Measurements from ENCODE around the gene STRN3.

STRN3 gene

DNA sequence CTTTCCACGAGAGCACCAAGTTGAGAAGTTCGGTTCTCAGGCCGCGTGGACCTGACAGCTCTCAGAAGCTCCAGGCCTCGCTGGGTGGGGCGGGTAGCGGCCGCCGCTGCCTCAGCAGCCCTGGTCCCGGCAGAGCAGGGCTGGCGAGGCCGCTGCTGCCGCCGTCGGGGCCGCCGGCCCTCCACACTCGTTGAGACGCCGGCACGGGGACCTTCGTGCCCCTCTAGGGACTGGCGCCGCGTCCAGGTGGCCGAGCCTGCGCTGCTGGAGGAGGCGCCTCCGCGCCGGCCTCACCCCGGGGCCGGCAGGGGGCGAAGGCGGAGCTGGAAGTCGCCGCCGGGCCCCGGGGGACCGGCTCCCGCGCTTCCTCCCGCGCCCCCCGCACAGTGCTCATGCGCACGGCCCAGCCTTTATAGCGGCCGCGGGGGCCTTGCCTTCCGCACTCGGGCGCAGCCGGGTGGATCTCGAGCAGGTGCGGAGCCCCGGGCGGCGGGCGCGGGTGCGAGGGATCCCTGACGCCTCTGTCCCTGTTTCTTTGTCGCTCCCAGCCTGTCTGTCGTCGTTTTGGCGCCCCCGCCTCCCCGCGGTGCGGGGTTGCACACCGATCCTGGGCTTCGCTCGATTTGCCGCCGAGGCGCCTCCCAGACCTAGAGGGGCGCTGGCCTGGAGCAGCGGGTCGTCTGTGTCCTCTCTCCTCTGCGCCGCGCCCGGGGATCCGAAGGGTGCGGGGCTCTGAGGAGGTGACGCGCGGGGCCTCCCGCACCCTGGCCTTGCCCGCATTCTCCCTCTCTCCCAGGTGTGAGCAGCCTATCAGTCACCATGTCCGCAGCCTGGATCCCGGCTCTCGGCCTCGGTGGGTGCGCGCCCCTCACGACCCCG, 151.8 kb downstream of the STRN3 start, which contains the start of gene COCH:
COCH (plus strand) TSS at position 440 of the 879 bp plus-strand sequence; CDS start at position 820, 380 bp downstream.
- peak in 1 of 3 donors; percentile 25 for DNase-seq (ENCODE audit: low read depth in 3 of 3)

DNA sequence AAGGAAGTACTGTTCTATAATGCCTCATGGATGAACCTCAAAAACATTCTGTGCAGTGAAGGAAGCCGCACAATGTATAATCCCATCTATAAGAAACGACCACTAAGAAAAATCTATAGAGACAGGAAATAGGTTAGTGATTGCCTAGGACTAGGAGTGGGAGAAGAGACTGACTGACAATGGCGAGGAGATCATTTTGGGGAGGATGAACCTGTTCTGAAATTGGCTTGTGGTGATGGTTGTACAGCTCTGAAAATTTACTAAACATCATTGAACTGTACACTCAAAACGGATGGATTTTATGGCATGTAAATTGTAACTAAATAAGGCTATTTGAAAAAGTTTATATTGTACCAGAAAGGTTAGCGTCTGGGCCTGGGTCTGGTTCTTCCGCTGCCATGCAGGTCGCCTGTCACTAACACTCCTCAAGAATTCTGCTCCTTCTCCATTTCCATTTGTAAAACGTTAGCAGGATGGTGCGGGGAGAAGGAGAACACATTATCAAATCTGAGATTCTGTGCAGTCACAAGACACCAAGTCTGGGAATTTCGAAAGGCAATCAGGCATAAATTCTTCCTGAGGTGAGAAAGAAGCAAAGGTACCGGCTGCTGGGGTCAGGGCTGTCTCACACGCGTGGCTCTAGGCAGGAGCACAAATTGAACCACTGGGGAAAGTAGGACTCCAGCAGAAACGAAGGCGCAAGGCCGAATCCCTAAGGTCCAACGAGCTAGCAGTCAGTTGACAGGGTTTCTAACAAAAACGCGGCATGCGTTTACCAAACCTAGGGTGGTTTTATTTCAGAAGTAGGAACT, 152.7 kb downstream of the STRN3 start:
- no peak for DNase-seq (ENCODE audit: low read depth in 3 of 3)

- no peak for DNase-seq (ENCODE audit: low read depth in 3 of 3)
These were observed 153.6 kb downstream of the STRN3 start for GRCh38 chr14:30872602-30873001.

GRCh38 chr14:30869551-30870155, 156.5 kb downstream of the STRN3 start:
- no peak for DNase-seq (ENCODE audit: low read depth in 3 of 3)

GRCh38 chr14:30868736-30869135, 157.4 kb downstream of the STRN3 start:
- DNase-seq (ENCODE audit: low read depth in 3 of 3): no peak

DNA sequence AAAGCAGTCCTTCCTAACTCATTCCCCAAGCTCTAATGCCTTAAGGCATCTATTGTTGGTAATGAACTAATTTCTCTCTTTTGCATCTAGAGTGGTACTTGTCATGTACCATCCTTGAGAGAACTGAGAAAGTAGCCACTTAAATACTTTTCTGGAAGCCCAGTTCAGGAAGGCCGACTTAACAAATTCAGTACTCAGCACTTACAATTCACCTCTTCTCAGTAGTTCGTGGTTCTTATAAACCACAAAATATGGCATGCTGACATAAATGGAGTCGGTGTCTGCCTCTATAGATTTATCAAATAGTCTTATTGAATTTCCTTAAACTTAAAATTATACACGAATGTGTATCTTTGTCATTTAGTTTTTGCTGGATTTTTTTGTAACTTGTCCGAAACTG, 161.2 kb downstream of the STRN3 start:
- DNase-seq (ENCODE audit: low read depth in 3 of 3): no peak

DNA sequence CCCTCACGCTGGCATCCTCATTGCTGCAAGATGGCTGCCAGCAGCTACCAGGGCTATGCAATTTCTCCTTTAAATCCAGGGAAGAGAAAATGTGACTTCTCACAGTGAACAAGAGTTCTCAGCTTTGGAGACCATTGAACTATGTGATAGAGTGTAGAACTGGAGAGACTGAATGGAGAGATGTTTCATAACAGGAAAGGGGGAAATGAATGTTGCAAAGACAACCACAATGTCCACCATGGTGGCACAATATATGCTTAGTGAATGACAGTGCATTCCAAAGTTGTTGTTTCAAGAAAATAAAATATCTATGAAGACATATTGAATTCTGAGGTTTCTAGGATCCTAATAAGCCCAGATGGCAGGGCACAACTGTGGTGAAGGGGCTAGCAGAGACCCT, 165.0 kb downstream of the STRN3 start:
- DNase-seq (ENCODE audit: low read depth in 3 of 3): no peak

- no peak for DNase-seq (ENCODE audit: low read depth in 3 of 3)
These were observed 170.7 kb downstream of the STRN3 start for GRCh38 chr14:30855345-30856037.

GRCh38 chr14:30854492-30854891, 171.7 kb downstream of the STRN3 start:
- no peak for DNase-seq (ENCODE audit: low read depth in 3 of 3)

- DNase-seq (ENCODE audit: low read depth in 3 of 3): no peak
These were observed 172.2 kb downstream of the STRN3 start for GRCh38 chr14:30853946-30854345.

DNA sequence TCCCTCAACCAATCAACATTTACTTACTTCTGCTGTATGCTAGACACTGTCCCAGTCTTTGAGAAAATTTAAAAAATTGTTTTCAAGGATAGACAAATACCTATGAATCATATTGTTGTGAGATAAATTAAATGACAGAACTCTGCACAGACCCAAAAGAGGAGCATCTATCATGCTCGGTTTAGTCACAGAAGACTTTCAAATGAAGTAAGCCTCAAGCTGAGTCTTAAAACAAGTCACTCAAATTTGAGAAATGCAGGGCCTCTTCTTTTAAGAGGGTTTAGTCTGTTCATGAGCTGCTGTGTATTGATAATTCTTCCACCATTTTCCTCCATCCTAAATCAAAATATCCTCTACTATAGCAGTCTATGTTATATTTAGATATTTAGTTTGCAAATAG, 176.2 kb downstream of the STRN3 start:
- no peak for DNase-seq (ENCODE audit: low read depth in 3 of 3)

DNA sequence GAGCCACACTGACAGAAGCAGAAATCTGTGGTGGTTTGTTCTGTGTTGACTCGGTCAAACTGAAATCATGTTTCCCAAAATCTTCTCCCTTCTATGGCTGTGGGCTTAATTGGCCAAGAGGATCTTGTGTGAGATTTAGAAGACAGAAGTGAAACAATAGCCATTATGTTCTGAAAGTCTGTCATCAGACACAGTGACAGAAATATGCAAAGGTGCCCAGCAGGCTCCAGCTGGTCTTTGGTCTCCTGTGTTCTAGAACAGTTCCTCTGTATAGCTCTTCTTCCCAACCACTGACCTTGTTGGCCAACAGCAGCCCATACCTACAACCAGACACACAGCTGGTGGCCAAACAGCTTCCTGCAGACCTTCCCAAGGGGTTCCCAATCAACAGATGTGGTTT, 176.8 kb downstream of the STRN3 start:
- DNase-seq (ENCODE audit: low read depth in 3 of 3): no peak

- DNase-seq (ENCODE audit: low read depth in 3 of 3): no peak
These were observed 177.5 kb downstream of the STRN3 start for GRCh38 chr14:30848449-30849240.

Measured in stimulated activated CD4-positive, alpha-beta T cell treated with anti-CD3 and anti-CD28 coated beads, TNF-alpha, amount 100 ng/mL, for 48 hours (primary cell).